HG03354 (cell line): ENCODE measurements around the gene EEF1AKMT2.

Experiments used
- ATAC-seq: cut with Tn5 transposase; IDR thresholded peaks from one replicate; pipeline ENCODE4 v1.9.1; 2021; ENCODE audit warnings: mild to moderate bottlenecking; ENCODE audit not compliant: unreplicated experiment, poor library complexity, severe bottlenecking

EEF1AKMT2 gene

DNA sequence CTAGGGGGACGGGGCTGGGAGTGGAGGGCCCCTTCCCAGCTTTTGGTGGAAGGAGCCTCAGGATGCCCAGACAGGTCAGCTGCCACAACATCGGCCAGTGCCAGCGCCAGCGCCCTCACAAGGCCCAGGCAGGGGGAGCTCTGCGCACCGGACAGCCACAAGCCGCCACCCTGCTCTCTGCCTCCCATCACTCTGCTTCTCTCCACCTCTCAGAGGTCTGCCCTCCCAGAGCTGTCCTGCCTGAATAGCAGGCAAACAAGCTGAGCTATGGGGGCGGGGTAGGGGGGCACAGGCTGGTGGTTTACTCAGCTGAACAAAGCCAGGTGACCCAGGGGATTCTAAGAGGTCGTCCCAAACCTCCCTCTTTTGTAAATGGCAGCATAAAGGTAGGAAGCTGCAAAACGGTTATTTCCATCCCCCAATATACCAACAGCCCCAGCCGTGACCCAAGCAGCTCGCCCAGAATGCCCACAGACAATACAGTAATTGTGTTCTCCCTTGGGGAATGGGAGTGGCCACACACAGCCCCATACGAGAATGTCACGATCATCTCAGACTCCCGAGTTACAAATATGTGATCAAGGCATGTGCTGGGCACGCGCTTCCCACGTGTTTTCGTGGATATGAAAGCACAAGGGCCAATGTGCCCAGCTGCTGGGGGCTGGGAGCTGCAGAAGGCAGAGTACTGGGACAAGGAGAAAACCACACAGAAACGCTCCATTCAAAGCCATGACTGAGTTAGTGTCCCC lies 67.2 kb downstream of the EEF1AKMT2 start:
- ATAC-seq = no peak

DNA sequence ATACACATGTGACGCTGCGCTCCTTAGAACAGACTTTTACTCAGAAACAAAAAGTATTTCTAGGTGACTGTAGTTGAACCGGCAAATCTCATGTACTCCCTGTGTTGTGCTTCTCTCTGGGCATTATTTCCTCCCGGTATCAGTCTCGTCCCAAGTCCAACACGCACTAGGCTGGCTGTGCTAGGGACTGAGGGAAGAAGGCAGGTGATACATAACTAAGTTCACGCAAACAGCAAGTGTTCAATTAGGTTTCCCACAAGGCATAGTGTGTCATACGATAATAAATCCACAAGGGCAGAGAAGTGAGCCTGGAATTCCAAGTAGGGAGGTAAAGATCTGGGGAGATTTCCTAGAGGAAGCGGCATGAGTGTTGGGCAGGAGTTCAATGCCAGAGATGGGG lies 67.9 kb downstream of the EEF1AKMT2 start:
- ATAC-seq = no peak

DNA sequence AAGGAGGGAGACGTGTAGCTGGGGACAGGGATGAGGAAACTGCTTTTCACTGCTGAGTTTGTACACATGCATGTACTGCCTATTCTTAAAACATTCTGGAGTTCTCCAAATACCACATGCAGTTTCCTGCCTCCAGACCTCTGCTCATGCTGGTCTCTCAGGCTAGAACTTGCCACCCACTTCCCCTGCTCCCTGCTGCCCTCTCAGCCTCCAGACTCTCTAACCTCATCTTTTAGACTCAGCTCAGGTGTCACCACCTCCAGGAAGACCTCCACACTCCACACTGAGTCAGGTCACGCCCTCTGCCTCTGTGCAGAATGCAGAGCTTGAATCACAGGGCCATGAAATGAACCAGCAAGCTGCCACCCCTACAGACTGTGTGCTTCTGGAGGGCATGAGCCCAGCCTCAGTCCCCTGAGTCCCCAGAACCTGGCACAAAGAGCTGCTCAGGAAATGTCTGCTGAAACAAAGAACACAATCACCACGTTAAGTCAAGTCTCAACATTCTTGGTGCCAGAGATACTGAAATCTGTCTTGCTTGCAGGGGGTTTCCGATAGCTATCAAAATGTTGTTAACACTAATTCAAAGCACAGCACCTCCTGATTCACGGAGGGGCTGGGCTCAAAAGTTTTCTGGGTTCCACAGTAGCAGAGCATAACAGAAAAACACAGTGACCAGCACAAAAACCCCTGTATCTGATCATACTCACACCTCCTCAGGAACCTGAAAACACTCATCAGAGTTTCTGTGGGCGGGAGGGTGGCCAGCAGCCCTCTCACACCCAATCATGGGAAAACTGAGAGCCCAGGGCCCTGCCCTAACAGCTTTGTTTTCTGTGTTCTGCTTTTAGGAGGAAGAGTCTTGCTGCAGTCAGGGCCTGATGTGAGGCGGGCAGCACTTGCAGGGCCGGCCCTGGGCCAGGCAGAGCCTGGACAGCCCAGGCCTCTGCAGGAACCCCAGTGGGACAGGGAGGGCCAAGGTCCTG lies 68.6 kb downstream of the EEF1AKMT2 start:
- ATAC-seq = peak; percentile 64

DNA sequence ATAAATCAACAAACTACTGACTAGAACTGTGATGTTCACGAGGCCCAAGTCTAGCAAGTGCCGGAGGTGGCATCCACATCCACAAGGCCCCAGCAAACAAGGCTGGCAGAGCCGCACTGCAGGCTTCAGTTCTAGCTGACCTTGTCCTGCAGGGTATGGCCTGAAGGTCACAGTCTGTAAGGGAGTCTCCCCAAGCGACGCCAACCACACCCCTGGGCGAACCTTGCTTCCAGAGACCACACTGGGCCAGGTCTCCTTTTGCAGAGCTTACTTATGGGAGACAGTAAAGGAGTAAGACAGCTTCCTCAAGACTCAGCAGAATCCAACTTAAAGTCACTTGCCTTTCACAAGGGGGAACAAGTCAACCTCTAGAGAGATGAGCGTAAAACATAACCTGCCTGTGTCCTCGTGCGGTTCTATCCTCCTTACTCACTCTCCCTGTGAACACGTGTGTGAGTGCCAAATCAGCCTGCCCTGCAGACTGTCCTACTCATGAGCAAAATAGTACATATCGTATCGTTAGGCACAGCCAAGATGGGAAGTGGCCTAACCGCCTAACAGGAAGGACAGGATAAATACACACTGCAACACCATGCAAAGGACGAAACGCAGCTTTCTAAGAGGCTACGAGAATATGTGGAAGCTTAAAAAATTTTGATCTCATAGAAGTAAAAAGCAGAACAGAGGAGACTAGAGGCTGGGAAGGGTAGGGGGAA lies 70.2 kb downstream of the EEF1AKMT2 start:
- ATAC-seq = no peak

DNA sequence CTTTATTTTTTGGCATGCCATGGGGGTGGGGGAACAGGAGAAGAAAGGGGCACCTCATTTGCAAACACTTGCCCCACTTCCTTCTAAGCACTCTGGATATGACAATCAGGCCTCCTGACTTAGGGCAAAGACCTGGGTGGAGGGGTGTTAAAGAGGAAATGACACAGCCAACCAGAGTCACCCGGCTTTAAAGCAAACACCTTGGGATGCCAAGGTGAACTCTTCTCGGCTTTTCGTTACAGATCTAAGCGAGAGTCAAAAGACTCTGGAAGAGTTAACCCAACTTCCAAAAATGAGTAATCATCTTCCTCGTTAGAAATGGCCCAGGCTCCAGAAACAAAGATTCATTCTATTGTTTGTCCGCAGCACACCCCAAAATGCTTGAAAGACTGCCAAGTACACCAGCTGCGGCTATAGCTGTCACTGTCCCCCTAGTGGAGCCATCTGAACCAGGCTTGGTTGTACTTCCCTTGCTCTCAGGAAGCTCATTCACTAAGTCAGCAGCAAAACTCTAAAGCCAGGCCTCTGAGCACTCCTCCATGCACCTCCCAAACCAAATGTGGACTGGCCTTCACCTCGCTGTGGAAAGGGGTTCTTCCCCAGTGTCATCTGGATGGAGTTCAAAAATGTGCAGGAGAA lies 72.4 kb downstream of the EEF1AKMT2 start:
- ATAC-seq = peak; percentile 51

DNA sequence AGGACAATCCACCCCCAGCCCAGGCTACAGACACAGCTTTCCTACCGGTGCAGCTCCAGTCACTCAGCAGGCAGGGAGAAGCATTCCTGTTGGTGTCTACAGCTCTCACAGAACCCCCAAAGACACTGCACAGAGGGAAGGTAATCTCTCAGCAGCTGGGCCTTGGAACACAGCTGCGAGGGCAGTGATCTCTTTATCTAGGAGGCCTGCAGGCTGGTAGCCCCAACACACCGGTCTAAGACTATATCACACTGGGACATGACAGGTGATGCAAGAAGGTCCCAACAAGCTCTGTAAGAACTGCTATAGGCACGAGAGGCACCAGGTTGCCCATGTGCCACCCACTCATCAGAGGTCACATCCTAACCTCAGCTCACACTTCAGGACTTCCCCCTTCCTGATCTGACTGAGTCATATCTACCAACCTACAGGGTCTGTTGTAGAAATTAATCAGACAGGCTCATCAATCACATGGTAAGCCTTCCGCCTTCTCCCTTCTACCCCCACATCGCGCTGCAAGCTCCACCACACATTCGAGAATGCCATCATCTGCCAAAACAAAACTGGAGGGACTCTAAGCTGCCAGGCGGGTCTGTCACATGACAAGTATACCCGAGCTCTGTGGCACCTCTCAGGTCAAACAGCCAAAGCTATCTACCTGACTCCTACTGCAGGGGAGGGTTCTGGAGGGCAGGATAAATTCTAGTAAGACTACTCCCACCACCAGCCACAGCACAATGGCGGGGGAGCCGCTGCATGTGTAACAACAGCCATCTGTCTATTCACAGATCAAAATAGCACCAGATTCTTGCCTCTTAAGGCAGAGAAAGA lies 73.6 kb downstream of the EEF1AKMT2 start:
- peak; percentile 68 for ATAC-seq

DNA sequence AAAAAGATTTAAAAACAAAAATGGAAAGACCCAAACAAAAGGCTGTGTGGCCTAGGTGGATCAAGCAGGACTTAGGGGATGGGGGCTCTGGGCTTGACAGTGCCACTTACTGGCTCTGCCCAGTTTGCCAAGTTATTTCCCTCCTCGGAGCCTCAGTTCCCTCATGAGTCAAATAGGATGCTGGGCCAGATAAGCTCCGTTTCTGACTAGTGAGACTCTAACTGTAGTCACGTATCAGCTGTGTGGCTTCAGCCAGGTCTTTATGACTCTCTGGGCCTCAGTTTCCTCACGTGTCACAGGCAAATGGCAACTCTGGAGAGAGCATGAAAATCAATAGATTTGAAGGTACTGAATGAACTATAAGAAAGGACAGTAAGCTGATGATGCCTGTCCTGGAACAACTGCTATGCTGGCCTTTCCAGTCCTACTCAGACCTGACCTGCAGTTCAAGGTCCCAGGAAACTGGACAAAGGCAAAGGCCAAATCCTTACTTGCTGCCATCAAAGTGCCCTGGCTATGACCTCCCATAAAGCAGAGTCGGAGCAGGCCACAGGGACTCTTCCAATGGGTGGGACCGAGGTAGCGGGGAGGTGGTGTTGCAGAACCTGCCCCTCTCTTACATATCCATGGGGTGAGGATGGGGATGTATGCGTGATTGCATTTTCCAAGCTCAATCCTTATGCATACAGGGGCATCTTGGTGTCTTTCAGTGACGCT lies 74.5 kb downstream of the EEF1AKMT2 start:
- ATAC-seq = no peak

DNA sequence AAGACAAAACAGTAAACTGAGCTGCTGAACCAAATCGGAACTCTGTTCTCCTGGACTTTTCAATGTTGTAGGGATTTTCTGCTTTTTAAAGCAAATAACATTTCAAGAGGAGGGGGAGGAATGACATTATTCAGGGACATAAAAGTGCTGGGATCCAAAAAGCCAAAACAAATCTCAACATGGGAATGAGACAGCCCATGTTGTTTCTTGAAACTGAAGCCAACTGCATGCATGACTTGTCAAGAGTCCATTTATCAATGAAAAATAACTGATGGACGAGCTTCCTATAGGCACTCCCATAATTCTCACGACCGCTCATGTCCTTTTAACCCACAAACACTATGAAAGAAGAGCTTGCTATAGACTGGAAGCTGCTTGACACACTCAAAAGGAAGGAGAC lies 75.3 kb downstream of the EEF1AKMT2 start:
- ATAC-seq = no peak

DNA sequence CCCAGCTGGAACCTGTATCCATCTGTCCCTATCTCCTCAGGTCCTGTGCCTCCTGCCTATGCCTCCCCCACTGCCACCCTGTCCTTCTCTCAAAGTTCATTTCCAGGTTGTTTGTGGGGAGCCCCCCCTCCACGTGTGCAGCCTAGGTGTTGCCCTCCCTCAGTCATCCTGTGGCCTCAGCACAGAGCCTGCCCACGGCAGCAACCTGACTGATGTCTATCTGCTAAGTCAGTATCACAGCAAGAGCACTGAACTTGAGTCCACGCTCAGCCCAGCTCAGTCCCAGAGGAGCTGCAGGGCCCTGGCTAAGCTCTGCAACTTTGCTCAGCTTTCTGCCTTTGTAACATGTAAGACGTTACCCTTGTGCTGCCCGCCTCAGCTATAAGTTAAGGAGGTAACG lies 76.2 kb downstream of the EEF1AKMT2 start:
- no peak for ATAC-seq

DNA sequence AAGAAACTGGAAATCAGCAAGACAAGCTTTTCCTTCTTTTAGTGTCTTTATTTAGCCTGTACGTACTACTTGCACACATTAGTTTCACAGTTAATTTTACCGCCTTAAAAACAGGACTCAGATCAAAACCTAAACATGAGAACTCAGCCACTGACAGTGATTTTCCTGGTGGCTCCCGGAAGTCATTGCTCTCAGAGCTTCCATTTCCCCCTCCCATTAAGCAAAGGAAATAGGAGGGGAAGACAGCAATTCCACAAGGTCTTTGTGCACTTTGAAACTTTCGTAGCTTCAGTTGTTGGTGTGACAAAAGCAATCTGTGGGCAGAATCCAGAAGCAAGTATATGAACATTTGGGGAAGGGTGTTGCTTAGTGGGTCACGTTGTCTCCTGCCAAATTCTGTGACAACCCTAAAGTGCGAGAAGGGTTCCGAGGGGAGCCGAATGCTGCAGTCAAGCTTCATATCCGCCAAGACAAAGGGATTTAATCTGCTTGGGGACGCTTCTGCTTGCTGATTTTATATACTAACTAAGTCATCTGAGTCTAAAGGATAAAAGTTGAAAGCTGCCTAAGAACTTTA lies 77.9 kb downstream of the EEF1AKMT2 start:
- no peak for ATAC-seq

DNA sequence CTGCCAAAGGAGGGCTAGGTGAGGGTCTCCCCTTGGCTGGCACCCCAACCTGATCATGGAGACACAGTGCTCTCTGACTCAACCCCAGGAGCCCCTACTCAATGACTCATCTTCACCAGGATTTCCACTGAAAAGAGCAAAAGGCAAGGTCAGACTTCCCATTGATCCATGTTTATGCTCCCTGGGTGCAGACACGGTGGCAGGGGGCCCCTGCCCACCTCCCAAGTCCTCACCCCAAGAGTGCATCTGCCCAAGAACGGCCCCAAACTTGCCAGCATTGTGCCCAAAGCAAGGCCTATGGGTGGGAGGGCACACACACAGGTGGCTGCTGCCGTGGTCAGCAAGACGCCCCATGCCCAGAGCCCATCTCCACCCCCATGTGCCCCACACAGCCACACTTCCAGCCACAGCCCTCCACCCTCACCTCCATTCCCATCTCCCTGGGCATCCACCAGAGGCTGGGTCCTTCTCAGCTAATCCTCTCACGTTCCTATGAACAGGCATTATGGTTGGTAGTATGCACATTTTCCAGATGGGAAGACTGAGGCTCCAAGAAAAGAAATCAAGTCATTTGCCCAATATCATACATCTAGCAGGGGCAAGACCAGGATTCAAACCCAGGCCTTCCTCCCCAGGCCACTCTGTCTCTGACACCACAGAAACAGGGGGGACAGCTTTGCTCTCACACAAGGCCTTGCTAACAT lies 78.8 kb downstream of the EEF1AKMT2 start:
- no peak for ATAC-seq

DNA sequence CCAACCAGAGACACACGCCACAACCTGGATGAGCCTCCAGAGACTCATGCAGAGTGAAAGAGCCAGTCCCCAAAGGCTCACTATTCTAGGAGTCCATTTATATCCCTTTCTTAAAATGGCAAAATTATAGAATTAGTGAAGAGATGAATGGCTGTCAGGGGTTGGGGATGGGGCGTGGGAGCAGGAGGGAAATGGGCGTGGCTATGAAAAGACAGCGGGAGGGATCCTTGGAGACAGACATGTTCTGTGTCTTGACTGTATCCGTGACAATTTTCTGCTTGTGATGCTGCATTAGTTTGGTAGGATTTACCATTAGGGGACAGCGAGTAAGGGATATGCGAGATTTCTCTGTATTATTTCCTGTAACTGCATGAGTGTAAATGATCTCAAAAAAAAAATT lies 80.5 kb downstream of the EEF1AKMT2 start:
- no peak for ATAC-seq

DNA sequence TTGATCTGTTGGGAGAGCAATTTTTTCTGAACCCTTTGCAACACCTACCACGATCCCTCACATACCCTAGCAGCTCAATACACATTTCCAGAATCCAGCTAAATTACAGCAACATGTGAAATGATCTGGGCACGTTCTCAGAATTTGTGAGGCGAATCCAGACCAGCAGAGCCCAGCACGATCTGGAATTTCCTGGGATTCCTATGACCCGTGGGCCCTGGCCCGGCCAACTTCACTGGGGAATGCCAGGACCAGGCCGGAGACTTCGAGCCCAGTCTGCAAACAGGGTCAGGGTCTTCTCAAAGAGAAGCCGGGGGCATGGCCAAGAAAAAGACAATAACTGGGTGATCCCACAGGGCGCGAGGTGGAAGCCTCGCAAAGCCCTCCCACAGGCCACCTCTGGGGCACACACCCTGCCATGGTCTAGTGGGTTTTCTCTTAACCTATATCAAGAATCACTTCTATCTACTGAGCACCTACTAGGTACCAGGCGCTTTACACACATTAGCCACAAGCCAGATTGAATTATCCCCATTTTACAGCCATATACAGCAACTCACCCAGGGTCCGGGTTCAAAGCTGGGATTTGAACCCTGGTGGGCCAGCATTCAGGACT lies 81.3 kb downstream of the EEF1AKMT2 start:
- ATAC-seq = no peak

DNA sequence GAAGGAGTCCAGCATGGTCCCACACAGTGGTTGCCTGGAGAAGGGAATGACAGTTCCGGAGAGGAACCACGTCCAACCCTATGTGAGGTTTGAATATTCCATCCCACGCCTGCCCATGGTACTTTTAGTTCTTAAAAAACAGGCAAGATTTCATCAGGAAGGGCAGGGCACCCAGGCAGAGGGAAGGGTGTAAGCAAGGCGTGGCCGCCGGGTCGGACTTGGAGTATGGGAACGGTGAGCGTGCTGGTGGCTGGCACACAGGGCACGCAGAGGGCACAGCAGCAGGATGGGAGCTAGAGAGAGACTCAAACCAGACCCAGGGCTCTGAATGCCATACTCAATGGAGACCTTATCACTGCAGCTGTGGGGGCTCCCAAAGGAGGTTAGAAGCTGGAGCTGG lies 81.8 kb downstream of the EEF1AKMT2 start:
- no peak for ATAC-seq

DNA sequence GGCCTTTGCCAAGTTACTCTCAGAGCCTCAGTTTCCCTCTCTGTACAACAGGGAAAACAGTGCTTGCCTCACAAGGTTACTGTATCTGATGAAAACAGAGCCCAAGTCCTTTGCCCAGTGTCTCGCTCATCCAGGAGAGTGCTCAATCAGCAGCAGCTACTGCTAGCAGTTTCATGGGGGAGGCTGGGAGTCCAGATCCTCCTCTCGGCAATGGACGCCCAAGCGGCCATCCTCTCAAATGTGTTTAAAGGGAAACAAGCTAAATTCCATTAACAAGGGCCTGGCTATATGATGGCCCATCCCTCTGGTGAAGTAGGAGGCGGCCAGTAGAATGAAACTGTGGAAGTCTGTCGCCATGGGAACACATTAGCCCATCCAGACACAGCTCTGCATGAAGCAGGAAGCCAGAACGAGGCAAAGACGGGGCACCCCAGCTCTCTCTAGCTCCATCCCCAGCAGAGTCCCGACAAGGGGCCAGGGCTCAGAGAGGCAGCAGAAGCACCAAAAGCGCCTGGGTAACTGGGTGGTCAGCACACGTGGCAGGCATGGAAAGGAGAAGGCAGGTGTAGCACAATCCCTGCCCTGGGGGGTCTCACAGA lies 82.7 kb downstream of the EEF1AKMT2 start:
- no peak for ATAC-seq

DNA sequence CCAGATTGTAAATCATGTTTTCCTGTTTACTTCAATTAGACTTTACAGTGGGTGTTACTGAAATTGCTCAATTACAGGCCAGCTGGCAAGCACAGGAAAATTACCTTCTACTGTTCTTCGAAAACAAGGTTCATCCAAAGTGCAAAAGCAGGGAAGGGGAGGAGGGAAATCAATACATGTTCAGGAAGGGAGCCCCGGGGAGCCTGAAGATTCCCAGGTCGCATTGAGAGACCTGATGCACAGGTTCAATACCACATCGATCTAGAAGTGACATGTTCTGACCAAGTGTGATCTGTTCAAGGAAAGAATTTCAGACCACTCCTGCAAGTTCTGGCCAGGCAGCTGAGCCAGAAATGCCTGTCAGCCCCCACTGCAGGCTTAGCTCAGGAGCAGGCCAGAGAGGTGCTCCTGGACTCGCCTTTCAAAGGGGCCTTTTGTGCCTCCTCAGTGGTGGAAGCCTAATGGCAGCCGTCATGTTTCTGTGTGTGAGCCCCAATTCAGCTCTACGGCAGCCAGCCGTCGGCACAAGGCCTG lies 83.4 kb downstream of the EEF1AKMT2 start:
- ATAC-seq = no peak
